Stimulated activated CD8-positive, alpha-beta memory T cell treated with anti-CD3 and anti-CD28 coated beads, Interleukin-12 subunit alpha, Interleukin-12 subunit beta, amount 100 ng/mL, for 24 hours (primary cell): Measurements from ENCODE around the gene GBP4.

Experiments
- DNase-seq: peaks from one replicate; pipeline ENCODE4 v3.0.0-alpha.2; 2020; ENCODE audit errors: extremely low read depth

GBP4 gene

GRCh38 chr1:89170170-89171066 is 28.3 kb downstream of the GBP4 start:
- no peak for DNase-seq

GRCh38 chr1:89169166-89169565 is 29.6 kb downstream of the GBP4 start:
- DNase-seq = no peak

- no peak for DNase-seq
These were observed 31.0 kb downstream of the GBP4 start for GRCh38 chr1:89167590-89168230.

- no peak for DNase-seq
These were observed 32.0 kb downstream of the GBP4 start for GRCh38 chr1:89166705-89167104.

GRCh38 chr1:89165811-89166210 is 32.9 kb downstream of the GBP4 start:
- DNase-seq = no peak

GRCh38 chr1:89151047-89151446 is 47.7 kb downstream of the GBP4 start:
- DNase-seq = no peak

- no peak for DNase-seq
These were observed 48.8 kb downstream of the GBP4 start for GRCh38 chr1:89149976-89150375.

- DNase-seq = no peak
These were observed 49.5 kb downstream of the GBP4 start for GRCh38 chr1:89149229-89149628.

GRCh38 chr1:89147678-89148658 is 50.8 kb downstream of the GBP4 start:
- no peak for DNase-seq

GRCh38 chr1:89146721-89147120 is 52.0 kb downstream of the GBP4 start:
- no peak for DNase-seq

- DNase-seq = no peak
These were observed 55.3 kb downstream of the GBP4 start for GRCh38 chr1:89143484-89143883.

- no peak for DNase-seq
These were observed 56.6 kb downstream of the GBP4 start for GRCh38 chr1:89142160-89142559.

GRCh38 chr1:89133747-89134146 is 65.0 kb downstream of the GBP4 start:
- DNase-seq = no peak
